Endodermal cell (in vitro differentiated cells): ENCODE results near the gene RPL18. TPM values are rescaled to one million over a fixed set of nuclear protein-coding genes. Genes with fewer than 3 reads are reported as not detected.
"Not testable (repeated sequence)": the region's sequence is repeated elsewhere in the genome, so short reads cannot be mapped to it uniquely, and the experiment has no call there.

Experiments used
- DNase-seq: peaks from one replicate; pipeline ENCODE4 v3.0.0-alpha.2; 2017
- H3K27ac ChIP-seq: 2 replicates; pipeline ENCODE4 v1.5.1; 2013; ENCODE audit warnings: mild to moderate bottlenecking, low read depth, low read length, moderate library complexity
- H3K27me3 ChIP-seq: 2 replicates; pipeline ENCODE4 v1.6.1; 2013; ENCODE audit warnings: mild to moderate bottlenecking, low read length, moderate library complexity; ENCODE audit not compliant: insufficient read depth, control insufficient read depth, poor library complexity, severe bottlenecking
- H3K36me3 ChIP-seq: 2 replicates; pipeline ENCODE4 v1.7.0; 2013; ENCODE audit warnings: mild to moderate bottlenecking, low read length, moderate library complexity; ENCODE audit not compliant: control insufficient read depth, insufficient read depth
- H3K4me1 ChIP-seq: one replicate; pipeline ENCODE4 v1.7.0; 2013; ENCODE audit warnings: low read length; ENCODE audit not compliant: control insufficient read depth, insufficient read depth
- H3K4me3 ChIP-seq: 2 replicates; pipeline ENCODE4 v1.5.1; 2013; ENCODE audit warnings: mild to moderate bottlenecking, low read length, moderate library complexity
- H3K9ac ChIP-seq: 2 replicates; pipeline ENCODE4 v1.6.1; 2013; ENCODE audit warnings: mild to moderate bottlenecking, low read length, moderate library complexity; ENCODE audit not compliant: poor library complexity, severe bottlenecking; ENCODE audit errors: extremely low read depth
- H3K9me3 ChIP-seq: 2 replicates; pipeline ENCODE4 v1.6.1; 2013; ENCODE audit warnings: mild to moderate bottlenecking, low read length, moderate library complexity; ENCODE audit not compliant: control insufficient read depth
- H3K27ac Mint-ChIP-seq: 2 replicates; pipeline ENCODE4 v1.8.0; 2020; ENCODE audit warnings: mixed read lengths
- H3K27me3 Mint-ChIP-seq: 2 replicates; pipeline ENCODE4 v1.8.0; 2021; ENCODE audit warnings: mild to moderate bottlenecking, mixed read lengths; ENCODE audit not compliant: insufficient read depth
- H3K36me3 Mint-ChIP-seq: 2 replicates; pipeline ENCODE4 v1.8.0; 2020; ENCODE audit warnings: low read depth, mixed read lengths
- H3K4me1 Mint-ChIP-seq: 2 replicates; pipeline ENCODE4 v1.8.0; 2020; ENCODE audit warnings: mixed read lengths
- H3K4me3 Mint-ChIP-seq: 2 replicates; pipeline ENCODE4 v1.8.0; 2020; ENCODE audit warnings: mild to moderate bottlenecking, moderate library complexity, mixed read lengths
- H3K9me3 Mint-ChIP-seq: 2 replicates; pipeline ENCODE4 v1.8.0; 2020; ENCODE audit warnings: mild to moderate bottlenecking, mixed read lengths
- WGBS, 2 experiments: methylation state at CpG; one replicate each; pipeline versions ENCODE4 v1.1.5 to v1.1.7; 2013; ENCODE audit warnings: missing lambda C conversion rate in 2 of 2, mixed read lengths in 1 of 2; ENCODE audit not compliant: insufficient coverage in 1 of 2, insufficient read length in 1 of 2; 5-methylcytosine and 5-hydroxymethylcytosine counted together
- total RNA-seq, 2 donors: library from RNA; stranded (reverse); fragmentation: NEBNext Ultra II Directional in 1 of 2; extraction: Animal tissue kit (Norgen Biotek cat#: 25700) in 1 of 2; gene quantifications; 2 replicates in 1 of 2; 3 replicates in 1 of 2; pipeline ENCODE4 v1.2.1, GENCODE V29; 2021
- TF ChIP-seq, protein P1 (sequence below): fragments of 200-600 bp; sonication (generic); conservative IDR thresholded peaks from 2 replicates; pipeline ENCODE4 v1.5.0; 2021; ENCODE audit warnings: antibody characterized with exemption, mild to moderate bottlenecking

RPL18 gene
- total RNA-seq, 2 donors from 2014 or later = 1,531 to 1,574 TPM

DNA sequence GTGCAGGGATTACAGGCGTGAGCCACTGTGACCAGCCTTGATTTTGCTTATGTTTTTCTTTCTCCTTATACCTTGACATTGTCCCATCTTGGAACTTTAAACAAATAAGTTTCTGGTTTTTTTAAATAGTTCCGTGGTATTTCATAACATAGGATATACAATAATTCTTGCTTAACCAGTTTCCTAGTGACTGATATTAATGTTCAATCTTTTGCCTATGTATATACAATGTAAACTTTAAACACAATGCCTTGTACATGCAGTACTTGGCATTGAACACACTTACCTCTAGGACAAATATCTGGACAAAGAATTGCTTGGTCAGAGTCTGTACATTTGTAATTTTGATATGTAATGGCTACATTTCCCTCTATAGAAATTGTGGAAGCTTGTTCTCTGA is 36.8 kb downstream of the RPL18 start:
- Histone ChIP-seq H3K27me3 (no peaks in the 10 kb centered on the region), H3K9me3 (no peaks in the 10 kb centered on the region), H3K36me3 (no peaks in the 10 kb centered on the region), H3K4me1 (no peaks in the 10 kb centered on the region), H3K9ac (no peak overlapping the region), H3K27ac (no peak overlapping the region), H3K4me3 (no peak overlapping the region)
- Mint-ChIP-seq H3K27ac (no peak overlapping the region), H3K4me3 (no peak overlapping the region), H3K4me1 (peaks cover 3% of the 10 kb centered on the region), H3K27me3 (peaks cover 17% of the 10 kb centered on the region), H3K9me3 (peaks cover 3% of the 10 kb centered on the region), H3K36me3 (no peaks in the 10 kb centered on the region)
- TF ChIP-seq, protein P1, sequence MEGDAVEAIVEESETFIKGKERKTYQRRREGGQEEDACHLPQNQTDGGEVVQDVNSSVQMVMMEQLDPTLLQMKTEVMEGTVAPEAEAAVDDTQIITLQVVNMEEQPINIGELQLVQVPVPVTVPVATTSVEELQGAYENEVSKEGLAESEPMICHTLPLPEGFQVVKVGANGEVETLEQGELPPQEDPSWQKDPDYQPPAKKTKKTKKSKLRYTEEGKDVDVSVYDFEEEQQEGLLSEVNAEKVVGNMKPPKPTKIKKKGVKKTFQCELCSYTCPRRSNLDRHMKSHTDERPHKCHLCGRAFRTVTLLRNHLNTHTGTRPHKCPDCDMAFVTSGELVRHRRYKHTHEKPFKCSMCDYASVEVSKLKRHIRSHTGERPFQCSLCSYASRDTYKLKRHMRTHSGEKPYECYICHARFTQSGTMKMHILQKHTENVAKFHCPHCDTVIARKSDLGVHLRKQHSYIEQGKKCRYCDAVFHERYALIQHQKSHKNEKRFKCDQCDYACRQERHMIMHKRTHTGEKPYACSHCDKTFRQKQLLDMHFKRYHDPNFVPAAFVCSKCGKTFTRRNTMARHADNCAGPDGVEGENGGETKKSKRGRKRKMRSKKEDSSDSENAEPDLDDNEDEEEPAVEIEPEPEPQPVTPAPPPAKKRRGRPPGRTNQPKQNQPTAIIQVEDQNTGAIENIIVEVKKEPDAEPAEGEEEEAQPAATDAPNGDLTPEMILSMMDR = no peak
- WGBS, 2 experiments = 89 to 100% methylated on average over 1 of the region's 2 CpGs
- DNase-seq = no peak

GRCh38 chr19:48578891-48579290 is 40.1 kb downstream of the RPL18 start:
- no peak overlapping the region for H3K27ac ChIP-seq
- no peaks in the 10 kb centered on the region for H3K4me1 ChIP-seq
- no peaks in the 10 kb centered on the region for H3K27me3 ChIP-seq
- no peak overlapping the region for H3K4me3 ChIP-seq
- no peaks in the 10 kb centered on the region for H3K36me3 ChIP-seq
- Mint-ChIP-seq H3K4me3 (no peak overlapping the region), H3K27ac (no peak overlapping the region), H3K36me3 (no peaks in the 10 kb centered on the region), H3K9me3 (no peaks in the 10 kb centered on the region), H3K27me3 (peaks cover 3% of the 10 kb centered on the region), H3K4me1 (peaks cover 4% of the 10 kb centered on the region)
- 80 to 96% methylated on average over 1 to 3 of the region's 3 CpGs for WGBS, 2 experiments
- TF ChIP-seq, protein P1 = no peak
- no peak overlapping the region for H3K9ac ChIP-seq
- H3K9me3 ChIP-seq = no peaks in the 10 kb centered on the region
- no peak for DNase-seq

GRCh38 chr19:48577908-48578307 is 41.1 kb downstream of the RPL18 start:
- not testable (repeated sequence) for H3K36me3 Mint-ChIP-seq, H3K9me3 ChIP-seq, H3K9me3 Mint-ChIP-seq, H3K9ac ChIP-seq, DNase-seq, H3K27ac Mint-ChIP-seq, H3K4me1 ChIP-seq, H3K27me3 ChIP-seq, H3K27me3 Mint-ChIP-seq, H3K4me3 ChIP-seq, H3K27ac ChIP-seq, H3K36me3 ChIP-seq, H3K4me3 Mint-ChIP-seq
- H3K4me1 Mint-ChIP-seq = peaks cover 11% of the 10 kb centered on the region
- WGBS, 2 experiments = 91 to 92% methylated on average over 7 of the region's 7 CpGs

GRCh38 chr19:48575931-48576622 is 42.9 kb downstream of the RPL18 start:
- Mint-ChIP-seq H3K4me3 (no peak overlapping the region), H3K27me3 (peaks cover 3% of the 10 kb centered on the region), H3K9me3 (no peaks in the 10 kb centered on the region), H3K27ac (no peak overlapping the region), H3K36me3 (no peaks in the 10 kb centered on the region), H3K4me1 (peaks cover 17% of the 10 kb centered on the region)
- Histone ChIP-seq H3K27me3 (no peaks in the 10 kb centered on the region), H3K9me3 (no peaks in the 10 kb centered on the region), H3K36me3 (no peaks in the 10 kb centered on the region), H3K4me1 (no peaks in the 10 kb centered on the region), H3K4me3 (no peak overlapping the region), H3K27ac (no peak overlapping the region), H3K9ac (no peak overlapping the region)
- DNase-seq = no peak
- 83 to 92% methylated on average over 3 to 15 of the region's 23 CpGs for WGBS, 2 experiments
- TF ChIP-seq, protein P1 = no peak
